RWPE2 (cell line): ENCODE measurements around the gene GABRR3.

Source experiments
- ATAC-seq: fragments of 200-7000 bp; cut with Tn5 transposase; 3 replicates; pipeline ENCODE4 v1.9.1; 2021; ENCODE audit warnings: low read depth
- DNase-seq: peaks from one replicate; pipeline ENCODE4 v3.0.0-alpha.2; 2020; ENCODE audit warnings: low spot score
- H3K27ac ChIP-seq: fragments of 450-650 bp; 2 replicates; pipeline ENCODE4 v1.5.1; 2017; ENCODE audit warnings: mild to moderate bottlenecking; ENCODE audit not compliant: poor library complexity, severe bottlenecking
- H3K27me3 ChIP-seq: fragments of 250-450 bp; sonication (Bioruptor Pico); 2 replicates; pipeline ENCODE4 v1.5.1; 2021; ENCODE audit warnings: mild to moderate bottlenecking, moderate library complexity; ENCODE audit not compliant: insufficient read depth, poor library complexity, severe bottlenecking
- H3K36me3 ChIP-seq: fragments of 250-450 bp; sonication (Bioruptor Pico); 2 replicates; pipeline ENCODE4 v1.5.1; 2020; ENCODE audit warnings: low read depth, mild to moderate bottlenecking, moderate library complexity
- H3K4me1 ChIP-seq: fragments of 250-450 bp; sonication (Bioruptor Pico); 2 replicates; pipeline ENCODE4 v1.5.1; 2021; ENCODE audit warnings: mild to moderate bottlenecking, moderate library complexity; ENCODE audit not compliant: insufficient read depth, poor library complexity, severe bottlenecking
- H3K4me3 ChIP-seq: fragments of 250-450 bp; sonication (Bioruptor Pico); 2 replicates; pipeline ENCODE4 v1.5.1; 2021; ENCODE audit warnings: mild to moderate bottlenecking, moderate library complexity; ENCODE audit not compliant: severe bottlenecking
- H3K9me3 ChIP-seq: fragments of 250-450 bp; sonication (Bioruptor Pico); 2 replicates; pipeline ENCODE4 v1.5.1; 2021; ENCODE audit warnings: mild to moderate bottlenecking, moderate library complexity; ENCODE audit not compliant: severe bottlenecking
- TF ChIP-seq, protein P1 (sequence below): fragments of 450-650 bp; IDR thresholded peaks from one replicate; pipeline ENCODE4 v1.5.1; 2017; ENCODE audit warnings: mild to moderate bottlenecking, moderate library complexity; ENCODE audit not compliant: poor library complexity, severe bottlenecking

GABRR3 gene

DNA sequence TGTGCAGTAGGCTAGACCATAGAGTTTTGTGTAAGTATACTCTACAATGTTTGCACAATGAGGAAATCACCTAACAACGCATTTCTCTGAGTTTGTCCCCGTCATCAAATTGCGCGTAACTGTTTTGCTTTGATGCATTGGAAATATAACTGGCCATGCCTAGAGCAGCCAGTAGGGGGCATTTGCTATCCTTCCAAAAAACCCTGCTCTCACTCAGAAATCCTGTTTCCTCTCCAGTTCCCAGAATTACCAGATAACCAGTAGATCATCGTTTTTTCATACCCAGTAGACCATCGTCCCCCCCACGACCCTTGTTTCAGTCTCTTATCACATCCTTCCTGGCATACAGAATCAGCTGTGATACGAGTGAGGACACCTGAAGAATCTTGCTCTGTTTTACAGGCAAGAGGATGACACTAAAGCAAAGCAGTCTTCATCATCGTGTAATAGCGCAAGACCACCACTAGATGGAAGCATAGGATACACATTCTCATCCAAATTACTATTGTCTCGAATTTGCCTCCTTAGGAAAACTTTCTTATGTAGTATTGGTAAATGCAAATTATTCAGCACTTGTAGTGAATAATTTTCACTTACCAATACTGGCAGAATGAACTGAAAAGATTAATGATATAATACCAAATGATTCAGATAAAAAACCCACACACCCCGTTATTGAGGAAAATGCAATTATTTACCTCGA is 4.4 kb upstream of the GABRR3 start:
- DNase-seq, result no peak
- TF ChIP-seq, protein P1, sequence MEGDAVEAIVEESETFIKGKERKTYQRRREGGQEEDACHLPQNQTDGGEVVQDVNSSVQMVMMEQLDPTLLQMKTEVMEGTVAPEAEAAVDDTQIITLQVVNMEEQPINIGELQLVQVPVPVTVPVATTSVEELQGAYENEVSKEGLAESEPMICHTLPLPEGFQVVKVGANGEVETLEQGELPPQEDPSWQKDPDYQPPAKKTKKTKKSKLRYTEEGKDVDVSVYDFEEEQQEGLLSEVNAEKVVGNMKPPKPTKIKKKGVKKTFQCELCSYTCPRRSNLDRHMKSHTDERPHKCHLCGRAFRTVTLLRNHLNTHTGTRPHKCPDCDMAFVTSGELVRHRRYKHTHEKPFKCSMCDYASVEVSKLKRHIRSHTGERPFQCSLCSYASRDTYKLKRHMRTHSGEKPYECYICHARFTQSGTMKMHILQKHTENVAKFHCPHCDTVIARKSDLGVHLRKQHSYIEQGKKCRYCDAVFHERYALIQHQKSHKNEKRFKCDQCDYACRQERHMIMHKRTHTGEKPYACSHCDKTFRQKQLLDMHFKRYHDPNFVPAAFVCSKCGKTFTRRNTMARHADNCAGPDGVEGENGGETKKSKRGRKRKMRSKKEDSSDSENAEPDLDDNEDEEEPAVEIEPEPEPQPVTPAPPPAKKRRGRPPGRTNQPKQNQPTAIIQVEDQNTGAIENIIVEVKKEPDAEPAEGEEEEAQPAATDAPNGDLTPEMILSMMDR, result peak; percentile 98
- Histone ChIP-seq H3K27me3 (peaks cover 8% of the 10 kb centered on the region), H3K4me3 (peak overlapping the region; percentile 10), H3K9me3 (no peaks in the 10 kb centered on the region), H3K4me1 (no peaks in the 10 kb centered on the region), H3K27ac (no peak overlapping the region), H3K36me3 (no peaks in the 10 kb centered on the region)
- ATAC-seq, result peak; percentile 93

DNA sequence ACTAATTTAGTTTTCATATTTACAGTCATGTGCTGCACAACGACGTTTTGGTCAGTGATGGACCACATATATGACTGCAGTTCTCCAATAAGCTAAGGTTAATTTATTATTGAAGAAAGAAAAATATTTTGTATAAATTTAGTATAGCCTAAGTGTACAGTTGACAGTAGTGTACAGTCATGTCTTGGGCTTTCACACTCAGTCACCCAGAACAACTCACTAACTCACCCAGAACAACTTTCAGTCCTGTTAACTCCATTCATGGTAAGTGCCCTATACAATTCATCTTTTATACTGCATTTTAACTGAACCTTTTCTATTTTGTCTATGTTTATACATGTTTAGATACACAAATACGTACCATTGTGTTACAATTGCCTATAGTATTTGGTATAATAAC is 3.8 kb upstream of the GABRR3 start:
- Histone ChIP-seq H3K4me1 (no peaks in the 10 kb centered on the region), H3K27ac (no peak overlapping the region), H3K9me3 (no peaks in the 10 kb centered on the region), H3K36me3 (no peaks in the 10 kb centered on the region), H3K27me3 (peaks cover 2% of the 10 kb centered on the region), H3K4me3 (no peak overlapping the region)
- no peak for ATAC-seq
- TF ChIP-seq, protein P1, result no peak
- DNase-seq, result no peak

DNA sequence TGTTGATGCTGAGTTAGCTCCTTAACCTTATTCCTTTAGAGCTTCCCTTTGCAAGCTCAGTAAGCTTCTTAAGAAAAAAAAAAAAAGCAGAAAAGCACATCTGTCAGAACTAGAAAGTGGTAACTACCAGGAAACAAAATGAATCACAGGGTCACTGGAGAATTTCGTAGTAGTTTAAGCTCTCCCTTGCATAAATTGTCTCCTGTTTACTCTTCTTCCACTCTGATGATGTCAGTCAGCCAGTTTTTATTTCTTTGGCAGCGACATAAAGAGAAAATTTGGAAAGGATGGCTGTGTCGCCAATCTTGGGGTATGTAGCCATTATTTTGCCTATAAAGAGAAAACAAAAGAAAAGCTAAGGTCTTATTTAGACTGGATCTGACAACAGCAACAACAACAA is 3.2 kb upstream of the GABRR3 start:
- H3K27me3 ChIP-seq, result peaks cover 2% of the 10 kb centered on the region
- no peaks in the 10 kb centered on the region for H3K36me3 ChIP-seq
- H3K9me3 ChIP-seq, result no peaks in the 10 kb centered on the region
- H3K27ac ChIP-seq, result no peak overlapping the region
- no peaks in the 10 kb centered on the region for H3K4me1 ChIP-seq
- TF ChIP-seq, protein P1, result no peak
- ATAC-seq, result no peak
- DNase-seq, result no peak
- H3K4me3 ChIP-seq, result no peak overlapping the region

DNA sequence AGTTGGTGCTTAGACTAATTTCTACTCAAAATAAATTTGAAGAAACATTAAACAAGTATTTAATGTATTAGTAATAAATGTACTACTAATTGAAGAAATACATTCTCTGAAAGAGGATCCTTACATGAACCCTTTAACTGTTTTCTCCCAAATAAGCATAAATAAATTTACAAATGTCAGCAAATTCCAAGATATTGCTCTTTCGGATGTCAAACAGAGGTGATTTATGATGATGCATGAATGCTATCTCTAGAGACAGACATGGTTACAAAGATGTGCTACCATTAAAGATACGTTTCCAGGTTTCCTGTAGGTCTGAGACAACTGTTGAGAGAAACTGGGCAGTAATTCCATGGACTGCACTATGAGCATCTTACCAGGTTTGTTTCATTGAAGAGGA is 629 bp downstream of the GABRR3 start:
- DNase-seq (no peak), ATAC-seq (no peak)
- TF ChIP-seq, protein P1, result no peak
- Histone ChIP-seq H3K36me3 (no peaks in the 10 kb centered on the region), H3K27me3 (peaks cover 2% of the 10 kb centered on the region), H3K9me3 (no peaks in the 10 kb centered on the region), H3K4me1 (no peaks in the 10 kb centered on the region), H3K4me3 (no peak overlapping the region), H3K27ac (no peak overlapping the region)

DNA sequence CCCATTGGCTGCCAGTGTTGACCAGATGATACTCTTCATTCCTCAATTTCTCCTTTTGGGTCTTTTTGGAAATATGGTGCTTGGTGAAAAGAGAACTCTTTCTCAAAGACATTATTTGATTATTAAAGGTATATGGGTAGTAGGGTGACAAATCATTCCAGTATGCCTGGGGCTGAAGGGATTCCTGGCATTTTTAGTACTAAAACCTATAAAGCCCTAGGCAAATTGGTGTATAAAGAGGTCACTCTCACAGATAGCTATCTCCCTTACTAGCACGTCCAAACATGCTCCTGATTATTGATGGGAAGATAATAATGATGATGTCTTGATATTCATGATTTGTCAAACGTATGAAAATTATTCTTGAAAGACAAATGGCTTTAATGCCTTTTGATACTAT is 1.1 kb downstream of the GABRR3 start:
- no peak for ATAC-seq
- H3K4me1 ChIP-seq, result no peaks in the 10 kb centered on the region
- DNase-seq, result no peak
- H3K4me3 ChIP-seq, result no peak overlapping the region
- H3K27me3 ChIP-seq, result peaks cover 2% of the 10 kb centered on the region
- TF ChIP-seq, protein P1, result no peak
- no peak overlapping the region for H3K27ac ChIP-seq
- no peaks in the 10 kb centered on the region for H3K9me3 ChIP-seq
- H3K36me3 ChIP-seq, result no peaks in the 10 kb centered on the region
